ENCODE data around the gene EIF3K.
"Not testable (repeated sequence)": the region's sequence is repeated elsewhere in the genome, so short reads cannot be mapped to it uniquely, and the experiment has no call there.

The EIF3K gene

DNA sequence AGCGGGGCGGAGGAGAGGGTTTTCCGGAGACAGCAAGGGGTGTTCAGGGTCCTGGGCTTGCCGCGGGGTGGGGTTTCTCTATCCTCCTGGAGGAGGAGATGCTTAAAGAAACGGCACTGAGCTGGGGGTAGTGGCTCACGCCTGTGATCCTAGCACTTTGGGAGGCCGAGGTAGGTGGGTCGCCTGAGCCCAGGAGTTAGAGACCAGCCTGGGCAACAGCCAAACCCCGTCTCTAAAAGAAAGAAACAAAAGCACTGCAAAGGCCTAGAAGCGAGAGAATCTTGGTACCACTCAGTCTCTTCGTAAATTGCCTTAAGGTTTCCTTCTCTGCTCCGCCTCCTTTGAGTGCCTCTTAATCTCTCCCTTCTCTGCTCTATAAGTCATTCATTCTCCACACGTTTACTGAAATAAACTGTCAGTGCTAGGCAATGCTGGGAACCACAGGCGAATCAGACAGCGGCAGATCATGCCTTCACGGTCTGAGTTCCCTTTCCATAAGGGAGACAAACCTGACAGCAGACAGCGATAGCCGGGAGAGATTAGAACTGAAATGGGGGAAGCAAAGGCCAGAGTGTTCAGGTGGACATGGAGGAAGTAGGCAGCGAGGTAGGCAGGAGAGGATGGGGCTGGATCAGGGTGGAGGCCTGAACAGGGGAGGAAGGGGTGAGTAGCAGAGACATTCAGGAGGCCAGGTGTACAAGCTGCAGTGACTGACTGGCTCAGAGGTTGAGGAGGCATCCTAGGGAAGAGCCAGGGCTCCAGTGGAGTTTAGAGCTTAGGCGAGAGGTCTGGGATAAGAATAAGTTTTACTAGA is 580 bp downstream of the EIF3K start:
- no peak for DNase-seq

DNA sequence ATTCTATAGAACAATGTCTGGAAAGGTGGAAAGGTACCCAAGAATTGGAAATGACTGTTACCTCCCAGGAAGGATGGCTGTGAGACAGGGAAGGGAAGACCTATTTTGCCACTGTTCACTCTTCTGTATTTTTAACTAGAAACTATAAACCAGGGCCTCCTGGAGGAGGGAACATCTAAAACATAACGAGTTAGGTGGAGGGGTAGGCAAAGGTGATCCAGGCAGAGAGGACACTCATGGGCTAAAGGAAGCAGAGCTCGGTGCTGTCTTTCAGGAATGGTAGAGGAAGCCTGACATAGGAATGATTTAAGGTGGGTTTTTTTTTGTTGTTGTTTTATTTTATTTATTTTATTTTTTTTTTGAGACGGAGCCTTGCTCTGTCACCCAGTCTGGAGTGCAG is 5.8 kb downstream of the EIF3K start:
- no peak for DNase-seq

GRCh38 chr19:38626401-38626800 is 7.4 kb downstream of the EIF3K start:
- DNase-seq: no peak

GRCh38 chr19:38629568-38629967 is 10.6 kb downstream of the EIF3K start:
- DNase-seq: no peak

GRCh38 chr19:38631301-38631700 is 12.3 kb downstream of the EIF3K start:
- DNase-seq: not testable (repeated sequence)

DNA sequence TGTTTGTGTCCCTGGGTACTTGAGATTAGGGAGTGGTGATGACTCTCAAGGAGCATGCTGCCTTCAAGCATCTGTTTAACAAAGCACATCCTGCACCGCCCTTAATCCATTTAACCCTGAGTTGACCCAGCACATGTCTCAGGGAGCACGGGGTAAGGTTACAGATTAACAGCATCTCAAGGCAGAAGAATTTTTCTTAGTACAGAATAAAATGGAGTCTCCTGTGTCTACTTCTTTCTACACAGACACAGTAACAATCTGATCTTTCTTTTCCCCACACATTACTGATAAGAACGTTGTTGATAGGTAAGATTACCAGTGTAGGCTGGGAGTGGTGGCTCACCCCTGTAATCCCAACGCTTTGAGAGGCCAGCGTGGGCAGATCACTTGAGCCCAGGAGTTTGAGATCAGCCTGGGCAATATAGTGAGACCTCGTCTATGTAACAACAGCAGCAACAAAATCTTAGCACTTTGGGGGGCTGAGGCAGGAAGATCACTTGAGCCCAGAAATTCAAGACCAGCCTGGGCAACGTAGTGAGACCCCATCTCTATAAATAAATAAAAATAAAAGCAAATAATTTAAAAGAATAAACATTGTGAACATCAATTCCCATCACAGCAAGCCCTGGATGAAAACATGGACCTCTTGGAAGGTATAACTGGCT is 13.0 kb downstream of the EIF3K start:
- not testable (repeated sequence) for DNase-seq

DNA sequence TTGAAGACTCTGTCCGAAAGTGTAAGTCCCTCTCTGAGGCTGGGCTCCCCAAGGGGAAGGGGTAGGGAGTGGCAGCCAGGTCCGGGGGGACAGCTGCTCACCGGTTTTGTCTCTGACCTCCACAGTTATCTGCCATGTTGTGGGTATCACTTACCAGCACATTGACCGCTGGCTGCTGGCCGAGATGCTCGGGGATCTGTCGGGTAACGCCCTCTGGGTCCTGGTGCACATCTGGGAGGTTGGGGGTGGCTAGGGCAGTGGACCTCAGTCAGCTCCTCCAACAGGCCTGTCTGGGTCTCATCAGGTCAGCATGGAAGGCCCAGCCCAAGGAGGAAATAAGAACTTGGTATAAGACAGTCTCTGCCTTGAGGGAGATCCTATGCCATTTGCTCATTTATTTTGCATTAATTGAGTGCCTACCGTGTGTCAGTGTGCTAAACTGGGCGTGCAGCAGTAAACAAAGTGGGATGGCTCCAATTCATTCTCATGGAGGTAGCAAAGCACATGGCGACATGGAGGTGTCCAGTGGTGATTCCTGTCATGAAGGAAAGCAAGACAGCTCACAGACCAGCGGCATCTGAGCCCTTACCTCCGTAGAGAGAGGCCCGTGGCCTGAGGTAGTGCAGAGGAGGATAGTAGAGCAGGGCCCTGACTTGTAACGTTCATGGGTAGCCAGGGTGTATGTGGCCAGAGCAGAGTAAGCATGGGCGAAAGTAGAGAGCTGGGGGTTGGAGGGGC is 13.7 kb downstream of the EIF3K start:
- DNase-seq: no peak

- no peak for DNase-seq
These were observed 15.9 kb downstream of the EIF3K start for GRCh38 chr19:38634757-38635482.

GRCh38 chr19:38635483-38636399 is 16.8 kb downstream of the EIF3K start:
- no peak for DNase-seq

DNA sequence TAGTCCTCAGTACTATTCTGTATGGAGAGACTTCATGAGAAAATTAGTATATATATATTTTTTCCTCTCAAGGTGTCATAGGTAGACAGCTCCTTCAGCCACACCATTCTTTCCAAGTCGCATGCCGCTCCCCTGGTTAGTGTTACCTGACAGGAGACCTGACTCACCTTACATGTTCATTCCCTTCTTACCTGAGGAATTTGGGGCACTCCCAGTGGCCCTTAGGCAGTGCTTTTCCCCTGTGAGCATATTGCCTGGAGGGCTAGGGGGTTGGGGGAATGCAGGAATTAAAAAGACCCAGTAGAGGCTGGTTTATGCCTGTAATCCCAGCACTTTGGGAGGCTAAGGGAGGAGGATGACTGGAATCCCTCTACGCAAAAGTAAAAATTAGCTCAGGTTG is 19.5 kb downstream of the EIF3K start:
- no peak for DNase-seq

GRCh38 chr19:38639679-38640078 is 20.7 kb downstream of the EIF3K start:
- no peak for DNase-seq

- DNase-seq: no peak
These were observed 21.4 kb downstream of the EIF3K start for GRCh38 chr19:38640368-38640767.

- no peak for DNase-seq
These were observed 23.2 kb downstream of the EIF3K start for GRCh38 chr19:38642176-38642575.

GRCh38 chr19:38644719-38645118 is 25.7 kb downstream of the EIF3K start:
- DNase-seq: no peak

- DNase-seq: peak; percentile 95
These were observed 28.5 kb downstream of the EIF3K start, which contains the start of gene ACTN4 for GRCh38 chr19:38647368-38647965. Gene ACTN4, plus strand, starts transcription at chr19:38647649. Its CDS starts 97 bp downstream, at chr19:38647746.

DNA sequence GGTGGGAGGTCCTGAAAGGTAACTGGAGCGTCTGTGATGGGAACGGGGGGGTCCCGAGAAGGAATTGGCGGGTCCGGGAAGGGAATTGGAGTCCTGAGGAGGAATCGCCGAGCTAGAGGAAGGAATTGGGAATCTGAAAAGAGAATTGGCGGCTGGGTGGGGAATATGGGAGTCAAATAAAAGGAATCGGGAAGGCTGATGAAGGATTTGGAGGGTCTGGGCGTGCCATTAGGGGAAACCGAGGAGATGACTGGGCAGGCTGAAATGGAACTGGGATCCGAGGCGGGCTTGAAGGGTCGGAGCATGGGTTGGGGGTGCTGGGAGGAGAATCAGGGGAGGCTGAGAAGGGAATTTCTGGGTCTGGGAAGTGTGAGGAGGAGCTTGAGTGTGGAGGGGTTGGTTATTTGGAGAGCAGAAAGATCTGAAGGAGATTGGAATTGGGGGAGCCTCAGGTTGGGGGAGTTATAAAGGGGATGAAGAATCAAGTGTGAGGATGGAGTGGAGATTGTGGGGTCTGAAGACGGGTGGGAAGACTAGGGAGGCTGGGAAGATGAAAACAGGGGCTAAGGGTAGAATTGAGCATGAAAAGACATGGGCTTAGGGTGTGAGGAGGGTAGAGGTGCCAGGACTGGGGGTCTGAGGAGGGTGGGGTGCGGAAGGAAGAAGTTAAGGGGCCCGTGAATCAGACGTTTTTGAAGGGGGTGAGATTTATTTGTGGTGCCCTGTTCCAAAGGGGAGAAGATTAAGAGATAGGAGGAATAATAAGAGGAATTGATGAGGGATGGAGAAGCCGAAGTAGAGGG is 29.2 kb downstream of the EIF3K start:
- DNase-seq: no peak

GRCh38 chr19:38648769-38649304 is 29.8 kb downstream of the EIF3K start:
- no peak for DNase-seq

DNA sequence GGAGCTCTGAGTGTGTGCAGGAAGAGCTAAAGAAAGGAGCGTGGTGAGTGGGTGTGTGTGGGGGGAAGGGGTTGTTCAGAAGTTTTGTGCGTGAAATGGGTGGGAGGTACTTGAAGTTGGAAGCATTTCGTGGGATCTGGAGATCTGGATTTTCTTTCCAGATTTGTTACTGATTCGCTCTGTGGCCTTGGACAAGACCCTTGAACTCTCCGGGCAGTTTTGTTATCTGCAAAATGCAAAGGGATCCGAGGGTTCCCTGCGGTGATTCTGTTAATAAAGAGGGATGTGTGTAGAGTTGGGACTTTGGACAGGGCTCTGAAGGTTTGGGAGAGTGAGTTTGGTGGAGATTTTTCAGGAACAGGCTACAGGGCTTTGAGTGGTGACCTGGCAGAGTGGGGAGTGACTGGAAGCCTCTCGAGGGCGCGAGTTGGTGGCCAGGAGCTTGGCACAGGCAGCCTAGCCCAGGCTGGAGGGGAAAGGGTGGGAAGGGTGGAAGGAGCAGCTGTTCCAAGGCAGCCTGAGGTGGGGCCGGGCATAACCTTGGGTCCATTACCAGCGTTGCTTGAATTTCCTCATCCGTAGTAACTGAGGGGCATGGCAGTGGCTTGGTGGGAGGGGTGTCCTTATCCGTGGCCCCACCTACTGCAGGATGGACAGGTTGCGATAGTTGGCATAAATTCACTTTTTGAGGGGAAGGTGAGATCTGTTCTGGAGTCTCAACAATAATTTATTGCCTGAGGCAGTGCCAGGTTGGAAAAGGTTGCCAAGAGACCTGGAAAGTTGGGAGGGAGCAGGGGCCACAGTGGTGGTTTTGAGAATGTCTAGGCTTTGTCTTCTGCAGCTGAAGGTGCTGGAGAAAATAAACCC is 30.6 kb downstream of the EIF3K start:
- DNase-seq: no peak

DNA sequence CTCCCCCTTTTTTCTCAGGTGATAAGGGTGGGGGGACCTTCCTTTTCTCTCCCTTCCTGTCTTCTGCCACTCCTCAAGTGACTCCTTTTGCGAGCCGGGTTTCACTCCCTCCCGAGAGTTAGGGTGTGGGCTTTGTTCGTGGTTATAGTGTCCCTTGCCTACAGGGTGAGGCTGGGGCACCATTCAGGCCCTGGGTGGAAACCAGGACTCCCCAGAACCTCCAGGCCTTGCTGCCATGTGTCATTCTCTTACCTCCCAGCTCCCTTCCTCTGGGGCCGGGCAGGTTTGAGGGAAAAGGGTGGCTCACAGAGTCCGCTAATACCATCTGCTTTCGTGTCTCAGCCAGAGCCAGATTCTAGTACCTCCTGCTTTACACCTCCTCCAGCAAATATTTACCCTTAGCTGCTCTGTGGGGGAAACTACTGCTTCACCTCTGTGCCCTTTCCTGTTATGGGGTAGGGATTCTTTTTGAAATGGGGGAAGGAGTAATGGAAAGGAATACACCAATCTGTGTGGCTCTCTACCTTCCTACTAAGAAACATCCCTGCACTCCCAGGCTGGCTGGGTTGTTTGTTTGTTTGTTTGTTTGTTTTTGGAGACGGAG is 31.3 kb downstream of the EIF3K start:
- no peak for DNase-seq

All from COR-L47 (cell line).